22Rv1 (cell line): ENCODE measurements around the gene IL1R2.
A peak's percentile ranks its signal among the peaks of the same experiment; 100 is the strongest.

Experiments used
- H3K27ac ChIP-seq: fragments of 450-650 bp; 2 replicates; pipeline ENCODE4 v1.5.1; 2017
- ZFX ChIP-seq: fragments of 450-650 bp; IDR thresholded peaks from 2 replicates; pipeline ENCODE4 v1.6.1; 2017; ENCODE audit warnings: antibody characterized with exemption, borderline replicate concordance
- TF ChIP-seq, protein P1 (sequence below): fragments of 450-650 bp; IDR thresholded peaks from 2 replicates; pipeline ENCODE4 v1.5.1; 2017; ENCODE audit warnings: mild to moderate bottlenecking

The IL1R2 gene

DNA sequence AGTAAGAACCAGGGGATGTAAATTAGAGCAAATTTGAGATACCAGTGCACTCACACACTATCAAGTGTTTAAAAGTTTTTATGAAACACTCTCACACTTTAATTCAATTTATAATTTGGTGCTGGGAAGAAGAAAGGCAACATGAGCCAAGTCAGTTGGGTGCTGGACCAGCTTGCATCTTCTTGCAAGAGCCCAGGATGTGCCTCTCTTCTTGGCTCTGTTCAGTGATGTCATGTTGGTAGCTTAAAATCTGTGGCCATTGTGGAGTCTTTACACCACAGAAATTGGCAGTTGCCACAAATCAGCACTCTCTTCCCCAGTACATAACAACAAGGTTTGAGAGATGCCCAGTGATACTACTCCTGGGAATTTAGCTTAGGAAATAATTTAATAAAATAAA lies 38.2 kb downstream of the IL1R2 start:
- no peak overlapping the region for H3K27ac ChIP-seq
- TF ChIP-seq, protein P1, sequence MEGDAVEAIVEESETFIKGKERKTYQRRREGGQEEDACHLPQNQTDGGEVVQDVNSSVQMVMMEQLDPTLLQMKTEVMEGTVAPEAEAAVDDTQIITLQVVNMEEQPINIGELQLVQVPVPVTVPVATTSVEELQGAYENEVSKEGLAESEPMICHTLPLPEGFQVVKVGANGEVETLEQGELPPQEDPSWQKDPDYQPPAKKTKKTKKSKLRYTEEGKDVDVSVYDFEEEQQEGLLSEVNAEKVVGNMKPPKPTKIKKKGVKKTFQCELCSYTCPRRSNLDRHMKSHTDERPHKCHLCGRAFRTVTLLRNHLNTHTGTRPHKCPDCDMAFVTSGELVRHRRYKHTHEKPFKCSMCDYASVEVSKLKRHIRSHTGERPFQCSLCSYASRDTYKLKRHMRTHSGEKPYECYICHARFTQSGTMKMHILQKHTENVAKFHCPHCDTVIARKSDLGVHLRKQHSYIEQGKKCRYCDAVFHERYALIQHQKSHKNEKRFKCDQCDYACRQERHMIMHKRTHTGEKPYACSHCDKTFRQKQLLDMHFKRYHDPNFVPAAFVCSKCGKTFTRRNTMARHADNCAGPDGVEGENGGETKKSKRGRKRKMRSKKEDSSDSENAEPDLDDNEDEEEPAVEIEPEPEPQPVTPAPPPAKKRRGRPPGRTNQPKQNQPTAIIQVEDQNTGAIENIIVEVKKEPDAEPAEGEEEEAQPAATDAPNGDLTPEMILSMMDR, result no peak
- no peak for TF ChIP-seq ZFX

DNA sequence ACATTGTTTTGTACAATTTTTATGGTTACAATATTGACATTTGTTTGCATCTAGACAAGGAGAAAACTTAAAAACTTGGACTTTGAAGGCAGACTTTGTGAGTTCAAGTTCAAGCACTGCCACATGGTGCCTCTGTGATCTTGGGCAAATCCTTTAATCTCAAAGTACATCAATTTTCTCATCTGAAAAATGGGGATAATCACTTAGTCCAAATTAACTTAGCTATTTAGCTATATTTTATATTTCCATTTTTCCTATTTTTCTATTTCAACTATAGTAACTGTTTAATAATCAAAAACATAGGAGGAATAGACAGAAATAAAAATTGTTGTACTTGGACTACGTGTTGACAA lies 38.7 kb downstream of the IL1R2 start:
- no peak overlapping the region for H3K27ac ChIP-seq
- TF ChIP-seq ZFX, result no peak
- TF ChIP-seq, protein P1, result no peak

- no peak overlapping the region for H3K27ac ChIP-seq
- TF ChIP-seq, protein P1, result no peak
- no peak for TF ChIP-seq ZFX
Observed at GRCh38 chr2:102030855-102031527, 39.2 kb downstream of the IL1R2 start.

GRCh38 chr2:102032368-102033030 lies 40.7 kb downstream of the IL1R2 start:
- TF ChIP-seq, protein P1, result no peak
- TF ChIP-seq ZFX, result no peak
- H3K27ac ChIP-seq, result peak overlapping the region; percentile 66

DNA sequence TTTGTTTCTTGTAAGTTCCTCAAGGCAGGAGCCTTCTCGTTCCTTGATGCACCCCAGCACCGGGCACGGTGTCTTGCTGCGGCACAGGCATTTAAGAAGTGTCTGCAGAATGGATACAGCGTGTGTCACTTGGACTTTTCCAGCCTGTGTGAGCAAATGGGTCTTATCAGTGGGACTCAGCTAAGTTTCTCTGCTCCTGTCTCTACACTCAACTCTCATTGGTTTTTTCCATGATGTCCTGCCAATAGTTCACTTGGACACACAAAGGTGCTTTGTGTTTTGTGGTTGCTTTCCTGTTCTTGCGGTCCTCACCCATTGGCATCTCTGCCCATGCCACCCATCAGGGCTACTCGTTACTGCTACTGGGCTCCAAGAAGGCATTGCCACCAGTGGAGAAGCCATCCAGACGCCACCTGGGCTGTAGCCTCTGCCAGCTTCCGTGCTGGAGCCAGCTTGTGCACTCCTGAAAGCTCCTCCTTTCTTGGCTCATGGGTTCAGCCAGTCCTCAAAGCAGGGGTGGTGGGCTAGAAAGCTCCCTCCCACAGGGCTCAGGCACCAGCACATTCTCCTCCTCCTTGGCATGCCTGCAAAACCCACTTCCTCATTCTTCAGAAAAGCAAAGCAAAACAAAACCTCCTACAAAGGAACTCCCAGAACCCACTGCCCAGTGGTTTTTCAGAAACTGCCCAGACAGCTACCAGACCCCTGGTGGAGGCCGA lies 41.4 kb downstream of the IL1R2 start:
- TF ChIP-seq, protein P1, result no peak
- no peak for TF ChIP-seq ZFX
- peak overlapping the region; percentile 66 for H3K27ac ChIP-seq

DNA sequence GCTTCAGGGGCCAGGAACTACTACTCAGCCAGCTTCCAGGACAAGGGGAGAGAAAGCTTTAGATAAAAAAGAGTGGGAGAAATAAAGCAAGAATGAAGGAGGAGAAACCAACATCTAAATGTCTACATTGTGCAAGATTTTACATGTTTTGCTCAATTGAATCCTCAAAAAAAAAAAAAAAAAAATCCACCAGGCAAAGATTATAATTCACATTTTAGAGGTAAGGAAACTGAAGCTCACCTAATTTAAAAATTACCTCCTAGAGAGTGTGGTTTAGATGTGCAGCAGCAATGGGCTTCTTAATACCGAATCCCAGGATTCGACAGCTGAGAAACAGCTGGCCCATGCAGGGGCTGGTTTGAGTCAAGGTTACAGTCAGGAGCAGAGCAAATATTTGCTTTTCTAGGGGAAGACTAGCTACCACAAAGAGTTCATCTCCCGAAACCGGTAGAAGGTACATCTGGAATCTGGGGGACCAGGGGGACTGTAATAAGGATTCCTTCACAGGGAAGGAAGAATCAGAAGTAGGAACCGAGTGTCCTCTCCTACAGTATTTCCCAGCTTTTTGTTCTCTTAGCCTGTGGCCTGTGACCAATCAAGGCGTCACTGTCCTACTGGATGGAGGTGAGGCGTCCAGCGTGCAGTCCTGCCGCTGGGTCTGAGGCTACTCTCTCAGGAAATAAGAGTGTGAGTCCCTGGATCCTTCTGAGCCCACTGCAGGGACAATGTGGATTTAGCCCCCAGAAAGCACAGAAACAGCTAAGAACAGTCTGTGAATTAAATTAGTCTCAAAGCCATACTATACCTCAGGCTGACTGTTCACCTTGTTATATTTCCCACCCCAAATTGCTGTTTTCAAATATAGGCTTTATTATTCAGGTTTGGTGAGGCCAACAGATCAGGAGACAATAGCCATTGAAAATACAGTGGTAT lies 42.3 kb downstream of the IL1R2 start:
- peak overlapping the region; percentile 66 for H3K27ac ChIP-seq
- TF ChIP-seq ZFX, result no peak
- TF ChIP-seq, protein P1, result no peak
